ENCODE results near the gene IRF4. TPM values are rescaled to one million over a fixed set of nuclear protein-coding genes. Genes with fewer than 3 reads are reported as not detected.
A peak's percentile ranks its signal among the peaks of the same experiment; 100 is the strongest.

IRF4 gene
- 100 to 1,000 TPM; 689 to 705 TPM for total RNA-seq

GRCh38 chr6:391559-392440 is at the start of gene IRF4:
Gene IRF4, plus strand, starts transcription at chr6:391752. Its CDS starts 1,401 bp downstream, at chr6:393153.
- peaks cover 3% of the 10 kb centered on the region for H3K9me3 Mint-ChIP-seq
- intact Hi-C loops (cut with micrococcal nuclease): loop anchor here (1.0 to 10.0 kb wide), 8 partner anchors 13 to 991 kb away; no protein-coding TSS in a partner anchor
- H3K4me3 Mint-ChIP-seq: peak within 1 kb of the TSS; percentile 94
- CTCF ChIA-PET: interaction anchor here (0.8 to 6.3 kb wide), 7 partner anchors 8 to 202 kb away, joined by 3 to 54 read pairs (median 4); no protein-coding TSS in a partner anchor
- H3K36me3 Mint-ChIP-seq: peaks cover 46% of the 10 kb centered on the region
- DNase-seq: peak; percentile 83
- H3K4me1 Mint-ChIP-seq (ENCODE audit: low read depth): peaks cover 50% of the 10 kb centered on the region
- POLR2A ChIA-PET: interaction anchor here (0.6 to 11.8 kb wide), 31 partner anchors 11 to 237 kb away, joined by 3 to 191 read pairs (median 5); no protein-coding TSS in a partner anchor
- H3K27ac Mint-ChIP-seq: peak within 1 kb of the TSS; percentile 99
- H3K27me3 Mint-ChIP-seq: peaks cover 5% of the 10 kb centered on the region

GRCh38 chr6:341914-342831 is 49.4 kb upstream of the IRF4 start:
- ChIA-PET POLR2A (no interaction called here), CTCF (interaction anchor here (0.8 to 0.9 kb wide), 2 partner anchors 19 to 173 kb away, joined by 3 read pairs; no protein-coding TSS in a partner anchor)
- H3K27me3 Mint-ChIP-seq: no peaks in the 10 kb centered on the region
- H3K4me1 Mint-ChIP-seq (ENCODE audit: low read depth): peaks cover 24% of the 10 kb centered on the region
- H3K36me3 Mint-ChIP-seq: peaks cover 4% of the 10 kb centered on the region
- DNase-seq: no peak
- H3K4me3 Mint-ChIP-seq: no peak overlapping the region
- intact Hi-C loops (cut with micrococcal nuclease): no loop called here
- H3K27ac Mint-ChIP-seq: no peak overlapping the region
- H3K9me3 Mint-ChIP-seq: no peaks in the 10 kb centered on the region

- intact Hi-C loops (cut with micrococcal nuclease): no loop called here
- Mint-ChIP-seq H3K9me3 (no peaks in the 10 kb centered on the region), H3K27ac (no peak overlapping the region), H3K36me3 (peaks cover 6% of the 10 kb centered on the region), H3K27me3 (no peaks in the 10 kb centered on the region), H3K4me3 (no peak overlapping the region), H3K4me1 (ENCODE audit: low read depth) (peaks cover 20% of the 10 kb centered on the region)
- CTCF ChIA-PET: no interaction called here
- POLR2A ChIA-PET: no interaction called here
- DNase-seq: no peak
These were observed 48.7 kb upstream of the IRF4 start for GRCh38 chr6:342832-343179.

GRCh38 chr6:343226-343935 is 48.2 kb upstream of the IRF4 start:
- no peak for DNase-seq
- no peak overlapping the region for H3K27ac Mint-ChIP-seq
- H3K27me3 Mint-ChIP-seq: no peaks in the 10 kb centered on the region
- peaks cover 9% of the 10 kb centered on the region for H3K36me3 Mint-ChIP-seq
- ChIA-PET CTCF (no interaction called here), POLR2A (no interaction called here)
- peaks cover 16% of the 10 kb centered on the region for H3K4me1 Mint-ChIP-seq (ENCODE audit: low read depth)
- H3K9me3 Mint-ChIP-seq: no peaks in the 10 kb centered on the region
- H3K4me3 Mint-ChIP-seq: no peak overlapping the region
- intact Hi-C loops (cut with micrococcal nuclease): no loop called here

GRCh38 chr6:343960-344815 is 47.4 kb upstream of the IRF4 start:
- no peak overlapping the region for H3K27ac Mint-ChIP-seq
- H3K27me3 Mint-ChIP-seq: no peaks in the 10 kb centered on the region
- peaks cover 9% of the 10 kb centered on the region for H3K4me1 Mint-ChIP-seq (ENCODE audit: low read depth)
- ChIA-PET CTCF (no interaction called here), POLR2A (no interaction called here)
- no peak for DNase-seq
- intact Hi-C loops (cut with micrococcal nuclease): no loop called here
- H3K4me3 Mint-ChIP-seq: no peak overlapping the region
- no peaks in the 10 kb centered on the region for H3K9me3 Mint-ChIP-seq
- peaks cover 14% of the 10 kb centered on the region for H3K36me3 Mint-ChIP-seq

- no peak for DNase-seq
- peaks cover 4% of the 10 kb centered on the region for H3K4me1 Mint-ChIP-seq (ENCODE audit: low read depth)
- H3K9me3 Mint-ChIP-seq: no peaks in the 10 kb centered on the region
- H3K4me3 Mint-ChIP-seq: no peak overlapping the region
- POLR2A ChIA-PET: interaction anchor here (0.8 kb wide), 1 partner anchor 10 kb away, joined by 3 read pairs; no protein-coding TSS in a partner anchor
- CTCF ChIA-PET: no interaction called here
- H3K27ac Mint-ChIP-seq: no peak overlapping the region
- peaks cover 15% of the 10 kb centered on the region for H3K36me3 Mint-ChIP-seq
- no peaks in the 10 kb centered on the region for H3K27me3 Mint-ChIP-seq
- intact Hi-C loops (cut with micrococcal nuclease): no loop called here
These were observed 46.7 kb upstream of the IRF4 start for GRCh38 chr6:344816-345340.

- H3K4me1 Mint-ChIP-seq (ENCODE audit: low read depth): no peaks in the 10 kb centered on the region
- POLR2A ChIA-PET: interaction anchor here (0.8 kb wide), 1 partner anchor 9 kb away, joined by 3 read pairs; no protein-coding TSS in a partner anchor
- H3K36me3 Mint-ChIP-seq: peaks cover 15% of the 10 kb centered on the region
These were observed 45.7 kb upstream of the IRF4 start for GRCh38 chr6:345747-346385.

GRCh38 chr6:346386-347030 is 45.0 kb upstream of the IRF4 start:
- no peak overlapping the region for H3K27ac Mint-ChIP-seq
- CTCF ChIA-PET: no interaction called here
- H3K4me3 Mint-ChIP-seq: no peak overlapping the region
- no peaks in the 10 kb centered on the region for H3K9me3 Mint-ChIP-seq
- H3K4me1 Mint-ChIP-seq (ENCODE audit: low read depth): no peaks in the 10 kb centered on the region
- H3K27me3 Mint-ChIP-seq: no peaks in the 10 kb centered on the region
- intact Hi-C loops (cut with micrococcal nuclease): no loop called here
- DNase-seq: no peak
- POLR2A ChIA-PET: no interaction called here
- H3K36me3 Mint-ChIP-seq: peaks cover 15% of the 10 kb centered on the region

More at GRCh38 chr6:345747-346385, 45.7 kb upstream of the IRF4 start:
- DNase-seq: no peak
- H3K27ac Mint-ChIP-seq: no peak overlapping the region
- no peaks in the 10 kb centered on the region for H3K27me3 Mint-ChIP-seq
- CTCF ChIA-PET: no interaction called here
- no peaks in the 10 kb centered on the region for H3K9me3 Mint-ChIP-seq
- no peak overlapping the region for H3K4me3 Mint-ChIP-seq
- intact Hi-C loops (cut with micrococcal nuclease): no loop called here

GRCh38 chr6:347232-347631 is 44.3 kb upstream of the IRF4 start:
- CTCF ChIA-PET: no interaction called here
- intact Hi-C loops (cut with micrococcal nuclease): no loop called here

GRCh38 chr6:347951-348859 is 43.3 kb upstream of the IRF4 start:
- H3K27me3 Mint-ChIP-seq: no peaks in the 10 kb centered on the region
- DNase-seq: no peak
- no peak overlapping the region for H3K27ac Mint-ChIP-seq
- H3K9me3 Mint-ChIP-seq: no peaks in the 10 kb centered on the region
- intact Hi-C loops (cut with micrococcal nuclease): no loop called here
- no peak overlapping the region for H3K4me3 Mint-ChIP-seq
- ChIA-PET POLR2A (no interaction called here), CTCF (no interaction called here)
- H3K36me3 Mint-ChIP-seq: peaks cover 15% of the 10 kb centered on the region
- no peaks in the 10 kb centered on the region for H3K4me1 Mint-ChIP-seq (ENCODE audit: low read depth)

More at GRCh38 chr6:347232-347631, 44.3 kb upstream of the IRF4 start:
- Mint-ChIP-seq H3K4me3 (no peak overlapping the region), H3K9me3 (no peaks in the 10 kb centered on the region), H3K27ac (no peak overlapping the region), H3K27me3 (no peaks in the 10 kb centered on the region), H3K4me1 (ENCODE audit: low read depth) (no peaks in the 10 kb centered on the region), H3K36me3 (peaks cover 15% of the 10 kb centered on the region)
- DNase-seq: no peak
- POLR2A ChIA-PET: no interaction called here

All from activated CD4-positive, alpha-beta memory T cell treated with anti-CD3 and anti-CD28 coated beads for 36 hours (primary cell).